Osteoblast (primary cell): Measurements from ENCODE around the gene ATP6V0A4. TPM values are rescaled to one million over a fixed set of nuclear protein-coding genes. Genes with fewer than 3 reads are reported as not detected.

Experiments used
- DNase-seq: peaks from one replicate; pipeline ENCODE4 v3.0.0; 2011; ENCODE audit warnings: low spot score, mixed read lengths; ENCODE audit not compliant: insufficient read length; ENCODE audit errors: missing footprints
- H2AFZ ChIP-seq: 2 replicates; pipeline ENCODE4 v1.6.0; 2011; ENCODE audit warnings: mild to moderate bottlenecking, low read length
- H3K27ac ChIP-seq: 2 replicates; pipeline ENCODE4 v1.5.1; 2011; ENCODE audit warnings: mild to moderate bottlenecking, low read depth, low read length, moderate library complexity
- H3K27me3 ChIP-seq: 2 replicates; pipeline ENCODE4 v1.6.0; 2012; ENCODE audit warnings: mild to moderate bottlenecking, control low read depth, inconsistent platforms, low read length, moderate library complexity; ENCODE audit not compliant: insufficient read depth
- H3K36me3 ChIP-seq: 2 replicates; pipeline ENCODE4 v1.5.1; 2011; ENCODE audit warnings: mild to moderate bottlenecking, low read length, control low read depth, moderate library complexity; ENCODE audit not compliant: insufficient read depth
- H3K4me1 ChIP-seq: 2 replicates; pipeline ENCODE4 v1.5.1; 2011; ENCODE audit warnings: mild to moderate bottlenecking, low read length, control low read depth, moderate library complexity; ENCODE audit not compliant: insufficient read depth
- H3K4me2 ChIP-seq: 2 replicates; pipeline ENCODE4 v1.6.0; 2011; ENCODE audit warnings: mild to moderate bottlenecking, low read length; ENCODE audit not compliant: insufficient read depth
- H3K4me3 ChIP-seq: fragments of 200-600 bp; sonication (generic); 3 replicates; pipeline ENCODE4 v1.5.1; 2012; ENCODE audit warnings: mild to moderate bottlenecking, low read length, inconsistent platforms; ENCODE audit not compliant: insufficient read depth
- H3K79me2 ChIP-seq: 2 replicates; pipeline ENCODE4 v1.6.0; 2012; ENCODE audit warnings: mild to moderate bottlenecking, low read length, control low read depth, inconsistent platforms; ENCODE audit not compliant: insufficient read depth
- H3K9me3 ChIP-seq: 2 replicates; pipeline ENCODE4 v1.5.1; 2011; ENCODE audit warnings: low read depth, low read length, control low read depth
- H4K20me1 ChIP-seq: 2 replicates; pipeline ENCODE4 v1.6.0; 2012; ENCODE audit warnings: mild to moderate bottlenecking, low read length, control low read depth; ENCODE audit not compliant: insufficient read depth
- total RNA-seq: library from RNA; depleted of rRNA; stranded (reverse); fragments of >200 nt; gene quantifications from 2 replicates; pipeline ENCODE4 v1.2.3, GENCODE V29; 2012
- TF ChIP-seq, protein P1 (sequence below): IDR thresholded peaks from 2 replicates; pipeline ENCODE4 v1.5.1; 2011; ENCODE audit warnings: mild to moderate bottlenecking, low read depth, low read length, moderate library complexity; ENCODE audit errors: extremely low read depth

Gene ATP6V0A4
- under 0.01 TPM in 2 replicates for total RNA-seq

DNA sequence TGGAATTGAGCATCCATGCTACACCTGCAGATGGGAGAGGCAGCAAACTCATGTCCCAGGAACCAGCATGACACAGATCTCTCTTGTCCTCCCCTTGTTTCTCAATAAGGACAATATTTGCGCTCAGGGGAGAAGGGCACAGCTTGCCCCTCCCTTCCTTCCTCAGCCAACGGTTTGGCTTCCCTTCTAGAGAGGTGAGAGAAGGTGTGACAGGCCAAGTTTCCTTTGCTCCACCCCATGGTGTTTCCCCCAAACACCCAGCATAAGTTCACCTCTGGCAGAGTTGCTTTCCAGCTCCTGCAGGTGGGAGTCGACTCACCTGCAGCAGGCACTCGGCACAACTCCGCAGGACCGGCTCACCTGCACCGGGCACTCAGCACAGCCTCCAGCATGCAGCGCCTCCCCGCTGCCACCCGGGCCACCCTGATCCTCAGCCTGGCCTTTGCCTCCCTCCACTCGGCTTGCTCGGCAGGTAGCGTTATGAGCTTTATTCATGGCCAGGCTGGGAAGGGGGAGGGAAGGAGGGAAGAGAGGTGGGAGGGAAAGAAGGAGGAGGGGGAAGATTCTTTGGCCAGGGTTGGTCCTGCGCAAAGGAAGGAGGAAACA, at the start of gene ATP6V0A4, which contains the start of gene TMEM213:
Gene ATP6V0A4 (minus strand): TSS at position 482 of the 606 bp plus-strand sequence. CDS start 26,949 bp downstream, outside the sequence.
Gene TMEM213 (plus strand): TSS at position 280 of the 606 bp plus-strand sequence. CDS start 111 bp downstream, at position 391.
- H4K20me1 ChIP-seq: no peaks in the 10 kb centered on the region
- H3K79me2 ChIP-seq: no peaks in the 10 kb centered on the region
- no peak within 1 kb of the TSS for H3K27ac ChIP-seq
- TF ChIP-seq, protein P1, sequence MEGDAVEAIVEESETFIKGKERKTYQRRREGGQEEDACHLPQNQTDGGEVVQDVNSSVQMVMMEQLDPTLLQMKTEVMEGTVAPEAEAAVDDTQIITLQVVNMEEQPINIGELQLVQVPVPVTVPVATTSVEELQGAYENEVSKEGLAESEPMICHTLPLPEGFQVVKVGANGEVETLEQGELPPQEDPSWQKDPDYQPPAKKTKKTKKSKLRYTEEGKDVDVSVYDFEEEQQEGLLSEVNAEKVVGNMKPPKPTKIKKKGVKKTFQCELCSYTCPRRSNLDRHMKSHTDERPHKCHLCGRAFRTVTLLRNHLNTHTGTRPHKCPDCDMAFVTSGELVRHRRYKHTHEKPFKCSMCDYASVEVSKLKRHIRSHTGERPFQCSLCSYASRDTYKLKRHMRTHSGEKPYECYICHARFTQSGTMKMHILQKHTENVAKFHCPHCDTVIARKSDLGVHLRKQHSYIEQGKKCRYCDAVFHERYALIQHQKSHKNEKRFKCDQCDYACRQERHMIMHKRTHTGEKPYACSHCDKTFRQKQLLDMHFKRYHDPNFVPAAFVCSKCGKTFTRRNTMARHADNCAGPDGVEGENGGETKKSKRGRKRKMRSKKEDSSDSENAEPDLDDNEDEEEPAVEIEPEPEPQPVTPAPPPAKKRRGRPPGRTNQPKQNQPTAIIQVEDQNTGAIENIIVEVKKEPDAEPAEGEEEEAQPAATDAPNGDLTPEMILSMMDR: no peak
- no peaks in the 10 kb centered on the region for H3K9me3 ChIP-seq
- no peak for DNase-seq
- H3K36me3 ChIP-seq: no peaks in the 10 kb centered on the region
- no peaks in the 10 kb centered on the region for H3K27me3 ChIP-seq
- H2AFZ ChIP-seq: no peak within 1 kb of the TSS
- no peaks in the 10 kb centered on the region for H3K4me1 ChIP-seq
- no peak within 1 kb of the TSS for H3K4me2 ChIP-seq
- H3K4me3 ChIP-seq: no peak within 1 kb of the TSS

DNA sequence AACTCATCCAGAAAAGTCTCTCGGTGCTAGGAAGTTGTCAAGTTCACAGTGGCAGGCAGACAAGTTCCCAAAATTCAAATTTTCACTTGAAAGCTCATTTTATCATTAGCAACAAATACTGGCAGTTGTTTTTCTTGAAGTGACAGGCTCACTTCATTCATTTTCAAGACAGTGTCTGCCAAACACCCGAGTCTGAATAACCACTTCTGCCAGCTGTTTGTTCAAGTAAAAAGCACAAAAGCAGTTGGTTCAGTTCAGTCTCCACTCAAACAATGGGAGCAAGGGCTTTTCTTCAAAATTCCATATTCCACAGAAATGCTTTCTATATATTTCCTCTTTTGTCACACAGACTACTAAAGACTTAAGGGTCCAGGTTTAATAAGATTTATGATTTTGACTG, 47.7 kb upstream of the ATP6V0A4 start:
- H3K4me1 ChIP-seq: peaks cover 3% of the 10 kb centered on the region

DNA sequence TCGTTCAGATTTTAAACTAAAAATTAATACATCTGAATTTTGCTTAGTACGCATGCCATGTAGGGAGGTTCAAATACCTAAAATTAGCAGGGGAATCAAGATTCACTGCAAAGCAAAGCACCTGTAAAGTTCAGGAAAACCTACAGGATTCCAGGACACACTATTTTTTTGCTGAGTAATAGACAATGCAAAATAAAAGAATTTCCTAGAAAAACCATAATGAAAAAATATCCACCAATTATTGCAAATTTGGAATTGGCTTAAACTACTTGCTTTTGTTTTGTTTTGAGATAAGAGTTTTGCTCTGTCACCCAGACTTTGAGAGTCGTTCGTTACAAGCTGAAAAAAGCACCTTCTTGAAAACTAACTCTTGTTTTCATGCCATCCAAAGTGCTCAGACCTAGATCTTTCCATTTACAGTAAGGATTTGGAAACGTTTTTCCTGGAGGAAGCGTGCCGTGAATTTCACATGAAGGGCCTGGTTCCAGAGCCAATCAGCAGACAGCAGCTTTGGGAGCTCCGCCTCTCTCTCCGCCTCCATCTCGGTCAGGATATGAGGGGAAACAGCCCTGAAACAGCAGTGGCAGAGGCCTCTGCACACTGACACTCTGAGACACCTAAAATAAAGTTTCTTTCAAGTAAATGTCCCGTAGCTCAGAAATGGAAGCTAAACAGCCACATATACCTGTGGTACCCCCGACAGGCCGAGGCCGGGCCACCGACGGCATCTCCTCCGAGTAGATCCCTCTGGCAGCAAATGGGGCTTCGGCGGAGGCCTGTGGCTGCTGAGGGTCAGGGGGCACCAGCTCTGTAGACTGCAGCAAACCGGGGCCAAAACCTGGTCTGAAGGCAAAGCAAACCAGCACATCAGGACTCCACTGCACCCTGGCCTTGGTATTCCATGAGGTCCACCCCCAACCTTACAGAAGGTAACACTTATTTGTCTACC, 45.9 kb upstream of the ATP6V0A4 start:
- Histone ChIP-seq H3K4me3 (no peak overlapping the region), H3K27me3 (no peaks in the 10 kb centered on the region), H3K4me2 (no peak overlapping the region), H3K9me3 (no peaks in the 10 kb centered on the region), H2AFZ (no peak overlapping the region), H4K20me1 (no peaks in the 10 kb centered on the region), H3K27ac (no peak overlapping the region), H3K4me1 (peaks cover 3% of the 10 kb centered on the region), H3K36me3 (no peaks in the 10 kb centered on the region), H3K79me2 (no peaks in the 10 kb centered on the region)
- TF ChIP-seq, protein P1: no peak
- no peak for DNase-seq

More for the DNA sequence above, 47.7 kb upstream of the ATP6V0A4 start:
- TF ChIP-seq, protein P1: no peak
- H3K27me3 ChIP-seq: no peaks in the 10 kb centered on the region
- H3K9me3 ChIP-seq: no peaks in the 10 kb centered on the region
- H3K79me2 ChIP-seq: no peaks in the 10 kb centered on the region
- H3K4me3 ChIP-seq: no peak overlapping the region
- no peak overlapping the region for H2AFZ ChIP-seq
- no peaks in the 10 kb centered on the region for H3K36me3 ChIP-seq
- H3K4me2 ChIP-seq: no peak overlapping the region
- no peaks in the 10 kb centered on the region for H4K20me1 ChIP-seq
- no peak overlapping the region for H3K27ac ChIP-seq
- DNase-seq: no peak

DNA sequence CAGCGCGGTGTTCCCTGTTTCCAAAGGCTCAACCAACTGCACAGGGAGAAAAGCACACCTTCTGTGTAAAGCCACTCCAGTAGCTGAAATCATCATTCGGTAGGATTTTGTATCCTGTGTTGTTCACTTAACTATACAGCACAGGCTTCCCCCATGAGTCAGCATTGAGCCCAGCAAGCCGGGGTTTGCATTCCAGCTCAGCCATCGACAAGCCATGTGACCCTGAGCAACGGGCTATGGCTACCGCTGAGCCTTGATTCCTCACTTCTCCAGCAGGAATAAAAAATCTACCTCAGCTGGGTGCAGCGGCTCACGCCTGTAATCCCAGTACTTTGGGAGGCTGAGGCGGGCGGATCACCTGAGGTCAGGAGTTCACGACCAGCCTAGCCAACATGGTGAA, 44.1 kb upstream of the ATP6V0A4 start:
- H2AFZ ChIP-seq: peak overlapping the region; percentile 41
- H3K9me3 ChIP-seq: no peaks in the 10 kb centered on the region
- H3K27ac ChIP-seq: no peak overlapping the region
- no peaks in the 10 kb centered on the region for H3K27me3 ChIP-seq
- H3K79me2 ChIP-seq: no peaks in the 10 kb centered on the region
- peaks cover 3% of the 10 kb centered on the region for H3K4me1 ChIP-seq
- no peaks in the 10 kb centered on the region for H4K20me1 ChIP-seq
- no peak overlapping the region for H3K4me3 ChIP-seq
- peak; percentile 92 for DNase-seq
- H3K4me2 ChIP-seq: no peak overlapping the region
- TF ChIP-seq, protein P1: no peak
- H3K36me3 ChIP-seq: peaks cover under 1% of the 10 kb centered on the region
